HAP-1 (cell line): Measurements from ENCODE around the gene BCL11A.

Experiments used
- DNase-seq, 2 experiments: peaks; one replicate each; pipeline ENCODE4 v3.0.0-alpha.2; 2016 to 2020; ENCODE audit warnings: low spot score in 2 of 2
- H3K27me3 ChIP-seq: fragments of 250-450 bp; sonication (Bioruptor Pico); 2 replicates; pipeline ENCODE4 v1.5.1; 2020; ENCODE audit warnings: low read depth, mild to moderate bottlenecking, moderate library complexity
- H3K36me3 ChIP-seq: fragments of 250-450 bp; sonication (Bioruptor Pico); replicated peaks from 2 replicates; pipeline ENCODE4 v1.5.1; 2020; ENCODE audit warnings: mild to moderate bottlenecking
- H3K4me1 ChIP-seq: fragments of 250-450 bp; sonication (Bioruptor Pico); 2 replicates; pipeline ENCODE4 v1.5.1; 2020; ENCODE audit warnings: mild to moderate bottlenecking
- H3K4me3 ChIP-seq: fragments of 250-450 bp; sonication (Bioruptor Pico); 2 replicates; pipeline ENCODE4 v1.5.1; 2020; ENCODE audit warnings: mild to moderate bottlenecking, moderate library complexity
- H3K9me3 ChIP-seq: fragments of 250-450 bp; sonication (Bioruptor Pico); 2 replicates; pipeline ENCODE4 v1.5.1; 2020; ENCODE audit warnings: mild to moderate bottlenecking, moderate library complexity
- in situ Hi-C: fragments of 300-500 bp; cut with MboI; formaldehyde crosslinking; loops from 3 replicates; pipeline ENCODE4 v1.14.3; 2020; ENCODE audit warnings: low sequenced_read_pairs, inconsistent platforms, mixed read lengths

The BCL11A gene

DNA sequence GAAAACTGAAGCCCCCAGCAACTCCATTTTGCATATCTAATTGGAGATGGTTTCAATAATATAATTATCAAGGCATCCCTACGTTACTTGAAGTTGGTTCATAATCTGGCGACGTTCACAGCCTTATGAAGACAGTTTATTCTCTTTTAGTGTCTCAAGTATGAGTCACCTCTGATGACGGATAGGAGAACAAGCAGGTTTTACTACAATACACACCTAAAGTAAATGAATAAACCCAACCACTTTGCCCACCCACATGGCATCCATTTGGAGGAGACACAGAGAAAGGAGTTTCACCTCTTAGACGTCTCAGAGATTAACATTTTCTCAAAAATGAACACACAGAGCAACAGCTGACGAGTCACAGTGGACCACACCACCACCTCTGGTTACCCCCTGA, 40.8 kb downstream of the BCL11A start:
- no peak overlapping the region for H3K4me3 ChIP-seq
- peaks cover 48% of the 10 kb centered on the region for H3K4me1 ChIP-seq
- in situ Hi-C loops: no loop called here
- no peaks in the 10 kb centered on the region for H3K27me3 ChIP-seq
- H3K9me3 ChIP-seq: no peaks in the 10 kb centered on the region
- H3K36me3 ChIP-seq: no peaks in the 10 kb centered on the region; the same call in 1 of the 2 replicates
- no peak for DNase-seq

DNA sequence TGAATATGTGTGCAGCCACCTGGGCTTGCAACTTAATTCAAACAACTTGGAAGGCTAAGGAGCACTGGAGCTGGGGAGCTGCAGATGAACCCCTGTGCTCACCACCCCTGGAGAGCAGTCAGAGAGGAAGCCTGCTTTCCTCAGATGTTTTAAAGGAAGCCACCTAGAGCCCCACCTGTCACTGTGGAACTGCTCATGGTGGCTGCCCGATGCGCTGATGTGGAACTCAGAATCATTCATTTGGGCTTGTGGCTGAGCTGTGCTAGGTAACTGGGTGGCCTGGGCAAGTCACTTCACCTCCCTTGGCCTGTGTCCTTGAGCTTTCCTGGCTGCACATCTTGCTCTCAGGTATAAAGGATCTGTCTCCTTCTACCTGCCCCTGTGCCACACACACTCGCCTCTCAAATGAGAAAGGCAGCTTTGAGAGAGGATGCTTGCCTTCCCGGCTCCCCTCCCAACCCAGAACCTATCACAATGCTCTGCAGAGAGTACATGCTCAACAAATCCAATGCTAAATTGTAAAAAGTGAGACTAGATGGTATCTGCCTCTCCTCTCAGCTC, 41.3 kb downstream of the BCL11A start:
- in situ Hi-C loops: no loop called here
- Histone ChIP-seq H3K27me3 (no peaks in the 10 kb centered on the region), H3K36me3 (no peaks in the 10 kb centered on the region), H3K9me3 (no peaks in the 10 kb centered on the region), H3K4me3 (no peak overlapping the region), H3K4me1 (peaks cover 52% of the 10 kb centered on the region)
- DNase-seq: no peak

DNA sequence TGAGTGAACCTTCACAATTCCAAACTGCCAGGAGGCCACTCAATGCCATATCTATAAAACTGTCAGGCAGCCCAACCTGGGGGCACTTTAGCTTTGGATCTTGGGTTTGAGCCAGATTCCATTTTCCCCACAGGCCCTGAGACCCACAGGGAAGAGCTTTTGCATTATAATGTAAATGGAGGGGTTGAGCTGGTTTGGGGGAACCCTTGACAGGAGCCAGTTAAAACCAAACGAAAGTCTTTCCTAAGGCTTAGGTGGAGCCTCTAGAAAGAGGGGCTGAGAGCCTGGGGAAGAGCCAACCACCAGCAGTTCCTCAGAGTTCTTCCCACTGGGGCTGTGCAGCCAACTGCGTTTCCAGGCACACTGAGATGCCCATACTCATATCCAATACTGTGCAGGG, 42.7 kb downstream of the BCL11A start:
- no peaks in the 10 kb centered on the region for H3K9me3 ChIP-seq
- peak in 1 of 2 experiments; percentile 44 for DNase-seq
- no peaks in the 10 kb centered on the region for H3K36me3 ChIP-seq
- H3K27me3 ChIP-seq: no peaks in the 10 kb centered on the region
- H3K4me1 ChIP-seq: peaks cover 41% of the 10 kb centered on the region
- no peak overlapping the region for H3K4me3 ChIP-seq
- in situ Hi-C loops: no loop called here

DNA sequence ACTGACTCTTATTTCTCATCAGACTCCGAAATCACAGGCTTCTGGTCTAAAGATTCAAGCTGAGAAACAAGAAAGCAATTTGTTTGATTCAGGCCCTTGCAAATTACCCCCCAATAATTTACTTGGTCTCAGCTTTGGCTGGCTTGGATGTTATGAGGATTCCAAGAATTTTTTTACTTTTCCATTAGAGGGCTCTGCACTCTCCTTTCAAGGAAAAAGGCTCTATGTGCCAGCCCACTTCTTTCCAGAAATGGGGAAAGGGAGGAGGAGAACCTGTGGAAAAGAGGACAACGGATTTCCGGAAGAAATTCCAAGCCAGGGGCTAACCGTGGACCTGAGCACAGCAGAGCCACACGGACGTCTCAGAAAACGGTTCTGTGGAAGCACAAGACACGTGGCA, 44.4 kb downstream of the BCL11A start:
- peaks cover 31% of the 10 kb centered on the region for H3K4me1 ChIP-seq
- in situ Hi-C loops: no loop called here
- H3K36me3 ChIP-seq: no peaks in the 10 kb centered on the region

DNA sequence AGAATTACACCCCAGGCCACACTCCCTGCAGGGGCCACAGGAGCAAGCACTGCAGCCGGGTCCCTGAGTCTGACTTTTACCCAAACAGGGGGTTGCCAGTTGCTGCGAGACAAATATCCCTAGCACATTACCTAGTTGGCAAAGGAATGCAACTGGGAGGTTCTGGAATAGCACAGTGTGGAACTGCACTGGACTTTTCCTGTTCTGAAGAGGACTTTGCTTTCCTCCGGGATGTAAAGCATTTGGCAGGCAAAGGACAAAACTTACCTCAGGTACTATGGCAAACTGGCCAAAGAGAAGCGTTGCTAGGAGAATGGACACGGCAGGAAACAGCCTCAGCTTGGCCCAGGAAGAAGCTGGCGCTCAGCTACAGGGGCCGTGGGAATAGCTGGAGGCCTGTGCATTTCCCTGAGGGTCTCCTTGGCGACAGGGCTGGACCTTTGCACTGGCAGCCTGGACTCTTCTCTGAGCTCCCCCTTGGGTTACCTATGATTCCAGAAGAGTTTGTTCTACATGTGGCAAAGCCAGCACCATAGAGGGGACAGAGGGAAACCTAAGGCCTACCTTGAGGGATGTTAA, 45.0 kb downstream of the BCL11A start:
- H3K9me3 ChIP-seq: no peaks in the 10 kb centered on the region
- H3K36me3 ChIP-seq: no peaks in the 10 kb centered on the region
- no peak overlapping the region for H3K4me3 ChIP-seq
- no peaks in the 10 kb centered on the region for H3K27me3 ChIP-seq
- peaks cover 31% of the 10 kb centered on the region for H3K4me1 ChIP-seq
- no peak for DNase-seq
- in situ Hi-C loops: no loop called here

More for the DNA sequence above, 44.4 kb downstream of the BCL11A start:
- Histone ChIP-seq H3K4me3 (no peak overlapping the region), H3K9me3 (no peaks in the 10 kb centered on the region), H3K27me3 (no peaks in the 10 kb centered on the region)
- DNase-seq: no peak

DNA sequence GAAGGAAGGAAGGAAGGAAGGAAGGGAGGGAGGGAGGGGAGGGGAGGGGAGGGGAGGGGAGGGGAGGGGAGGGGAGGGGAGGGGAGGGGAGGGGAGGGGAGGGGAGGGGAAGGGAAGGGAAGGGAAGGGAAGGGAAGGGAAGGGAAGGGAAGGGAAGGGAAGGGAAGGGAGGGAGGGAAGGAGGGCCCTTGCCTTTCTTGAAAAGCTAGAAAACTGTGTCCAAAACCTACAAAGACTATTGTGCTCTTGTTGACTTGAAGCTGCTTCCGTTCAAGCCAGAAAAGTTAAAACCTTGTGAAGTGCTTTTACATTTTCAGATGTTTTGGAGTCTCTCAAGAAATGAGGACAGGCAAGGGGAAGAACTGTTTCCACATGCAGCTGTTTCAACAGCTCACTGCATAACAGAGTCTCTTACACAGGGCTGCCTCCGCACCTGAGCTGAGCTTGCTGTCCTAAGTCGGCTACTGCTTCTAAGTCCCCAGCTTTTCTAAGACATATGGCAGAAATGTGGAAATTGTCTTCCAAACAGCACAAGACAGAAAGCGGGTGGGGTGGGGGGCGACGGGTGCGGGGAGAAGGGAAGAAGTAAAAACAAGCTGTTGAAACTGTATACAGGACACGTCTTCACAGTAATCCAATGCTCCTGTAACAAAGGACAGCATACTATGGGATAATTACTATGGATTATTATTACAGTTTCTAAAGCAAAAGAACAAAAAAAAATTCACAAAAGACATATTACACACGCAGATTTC, 46.1 kb downstream of the BCL11A start:
- in situ Hi-C loops: no loop called here
- H3K27me3 ChIP-seq: no peaks in the 10 kb centered on the region
- no peaks in the 10 kb centered on the region for H3K36me3 ChIP-seq
- H3K9me3 ChIP-seq: no peaks in the 10 kb centered on the region
- H3K4me1 ChIP-seq: peaks cover 31% of the 10 kb centered on the region
- DNase-seq: peak in 1 of 2 experiments; percentile 80
- no peak overlapping the region for H3K4me3 ChIP-seq

DNA sequence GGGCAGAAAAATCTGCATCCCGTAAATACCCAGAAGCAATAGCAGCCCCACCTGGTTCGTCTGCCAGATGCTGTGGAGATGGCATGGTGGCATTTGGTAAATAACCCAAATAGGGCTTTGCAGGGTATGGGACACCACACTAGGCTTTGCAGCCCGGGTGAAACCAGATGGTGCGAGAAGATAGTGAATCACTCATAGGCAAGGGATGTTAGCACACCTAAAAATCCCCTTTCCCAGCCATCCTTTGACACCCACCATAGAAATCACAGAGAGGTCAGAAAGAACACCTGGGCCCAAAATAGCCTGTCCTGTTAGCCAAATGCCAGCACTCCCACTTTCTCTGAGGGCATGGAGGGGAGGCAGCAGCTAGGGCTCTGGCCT, 47.6 kb downstream of the BCL11A start:
- in situ Hi-C loops: no loop called here
- no peaks in the 10 kb centered on the region; the same call in 1 of the 2 replicates for H3K36me3 ChIP-seq

DNA sequence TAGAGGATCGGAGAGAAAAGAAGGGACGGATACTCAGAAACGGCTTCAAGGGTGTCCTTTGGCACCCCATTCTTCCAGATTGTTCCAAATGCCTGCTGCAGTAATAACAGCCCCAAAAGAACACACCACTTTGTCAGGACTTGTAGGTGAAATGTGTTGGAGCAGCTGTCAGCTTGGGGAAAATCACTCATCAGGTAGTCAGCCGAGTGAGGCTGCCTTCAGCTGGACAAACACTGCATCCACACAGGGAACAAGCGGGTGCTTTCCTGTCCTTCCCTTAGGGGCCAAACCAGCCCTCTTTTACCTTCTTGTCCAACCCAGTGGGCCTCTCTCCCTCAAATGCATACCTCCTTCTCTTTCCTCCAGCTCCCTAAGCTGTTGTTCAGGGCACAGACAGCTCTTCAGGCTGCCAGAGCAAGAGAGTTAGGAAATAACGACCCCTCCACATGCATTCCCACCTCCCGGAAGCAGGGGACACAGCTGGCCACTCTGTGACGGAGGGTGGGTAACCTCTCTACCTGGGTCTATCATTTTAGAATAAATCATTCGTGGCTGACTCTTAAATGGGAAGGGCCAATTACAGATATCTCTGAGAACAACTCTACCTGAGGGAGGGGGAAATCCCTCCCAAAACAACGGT, 48.1 kb downstream of the BCL11A start:
- Histone ChIP-seq H3K4me1 (peaks cover 19% of the 10 kb centered on the region), H3K27me3 (no peaks in the 10 kb centered on the region), H3K9me3 (no peaks in the 10 kb centered on the region), H3K4me3 (no peak overlapping the region), H3K36me3 (peaks cover 2% of the 10 kb centered on the region; the same call in 1 of the 2 replicates)
- no peak for DNase-seq
- in situ Hi-C loops: no loop called here

More for the DNA sequence above, 47.6 kb downstream of the BCL11A start:
- H3K9me3 ChIP-seq: no peaks in the 10 kb centered on the region
- no peak for DNase-seq
- H3K27me3 ChIP-seq: no peaks in the 10 kb centered on the region
- peaks cover 24% of the 10 kb centered on the region for H3K4me1 ChIP-seq
- no peak overlapping the region for H3K4me3 ChIP-seq

DNA sequence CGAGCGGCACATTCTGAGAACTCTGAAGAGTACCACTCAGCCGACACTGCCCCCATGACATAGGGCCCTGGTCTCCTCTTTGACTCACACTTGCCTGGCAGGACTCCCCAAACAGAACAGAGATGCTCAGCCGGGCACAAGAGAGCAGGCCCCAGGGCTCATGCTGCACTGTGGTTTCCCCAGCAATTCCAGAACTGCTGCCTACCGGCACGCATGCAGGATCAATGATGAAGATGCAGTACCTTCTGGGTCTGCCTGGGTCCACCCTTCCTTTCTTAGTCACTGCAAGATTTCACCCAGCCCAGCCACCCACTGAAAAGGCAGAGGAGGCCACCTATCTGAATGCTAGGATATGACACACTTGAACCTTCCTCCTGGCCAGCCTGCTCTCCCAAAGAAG, 49.4 kb downstream of the BCL11A start:
- peaks cover 2% of the 10 kb centered on the region; the same call in 1 of the 2 replicates for H3K36me3 ChIP-seq
- no peaks in the 10 kb centered on the region for H3K9me3 ChIP-seq
- H3K4me3 ChIP-seq: no peak overlapping the region
- DNase-seq: no peak
- H3K27me3 ChIP-seq: no peaks in the 10 kb centered on the region
- peaks cover 16% of the 10 kb centered on the region for H3K4me1 ChIP-seq
- in situ Hi-C loops: no loop called here

DNA sequence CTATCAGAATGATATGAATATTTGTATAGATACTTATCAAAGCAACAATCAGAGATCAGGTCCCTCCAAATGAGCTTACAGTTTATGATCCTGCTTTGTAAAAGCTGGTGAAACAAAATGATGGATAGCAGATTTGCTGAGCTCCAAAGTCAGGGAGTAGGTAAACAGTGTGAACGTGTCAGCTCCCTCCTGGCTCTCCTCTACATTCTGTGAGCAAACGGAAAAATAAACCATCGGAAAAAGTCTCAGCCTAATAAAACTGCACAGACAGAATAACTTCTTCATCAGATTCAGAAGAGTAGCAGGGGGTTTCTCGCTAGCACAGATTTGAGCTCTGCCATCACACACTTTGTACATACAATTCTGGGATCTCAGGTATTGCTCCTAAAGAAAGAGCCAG, 51.3 kb downstream of the BCL11A start:
- in situ Hi-C loops: no loop called here
- DNase-seq: no peak
- Histone ChIP-seq H3K36me3 (peaks cover 2% of the 10 kb centered on the region; the same call in 1 of the 2 replicates), H3K4me3 (no peak overlapping the region), H3K4me1 (no peaks in the 10 kb centered on the region), H3K27me3 (no peaks in the 10 kb centered on the region), H3K9me3 (no peaks in the 10 kb centered on the region)

DNA sequence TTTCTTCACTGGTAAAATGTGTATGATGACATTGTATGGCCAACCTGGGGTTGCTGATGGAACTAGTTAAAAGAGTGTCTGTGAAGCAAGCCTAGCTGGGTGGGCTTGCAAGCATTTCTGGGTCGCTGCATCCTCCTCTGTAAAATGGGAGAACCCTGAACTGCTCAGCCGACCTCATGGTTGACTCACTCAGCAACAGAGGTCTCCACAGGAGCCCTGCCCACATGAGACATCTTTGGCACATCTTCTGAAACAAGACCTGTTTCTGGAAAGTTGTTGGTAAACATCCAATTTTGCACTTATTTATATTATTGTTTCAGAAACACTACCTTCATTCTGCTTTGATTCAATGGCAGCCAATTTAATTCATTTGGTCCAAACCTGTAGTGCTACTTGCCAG, 52.6 kb downstream of the BCL11A start:
- Histone ChIP-seq H3K36me3 (peaks cover 2% of the 10 kb centered on the region; the same call in 1 of the 2 replicates), H3K4me1 (no peaks in the 10 kb centered on the region), H3K9me3 (no peaks in the 10 kb centered on the region), H3K4me3 (no peak overlapping the region), H3K27me3 (no peaks in the 10 kb centered on the region)
- DNase-seq: no peak
- in situ Hi-C loops: no loop called here

DNA sequence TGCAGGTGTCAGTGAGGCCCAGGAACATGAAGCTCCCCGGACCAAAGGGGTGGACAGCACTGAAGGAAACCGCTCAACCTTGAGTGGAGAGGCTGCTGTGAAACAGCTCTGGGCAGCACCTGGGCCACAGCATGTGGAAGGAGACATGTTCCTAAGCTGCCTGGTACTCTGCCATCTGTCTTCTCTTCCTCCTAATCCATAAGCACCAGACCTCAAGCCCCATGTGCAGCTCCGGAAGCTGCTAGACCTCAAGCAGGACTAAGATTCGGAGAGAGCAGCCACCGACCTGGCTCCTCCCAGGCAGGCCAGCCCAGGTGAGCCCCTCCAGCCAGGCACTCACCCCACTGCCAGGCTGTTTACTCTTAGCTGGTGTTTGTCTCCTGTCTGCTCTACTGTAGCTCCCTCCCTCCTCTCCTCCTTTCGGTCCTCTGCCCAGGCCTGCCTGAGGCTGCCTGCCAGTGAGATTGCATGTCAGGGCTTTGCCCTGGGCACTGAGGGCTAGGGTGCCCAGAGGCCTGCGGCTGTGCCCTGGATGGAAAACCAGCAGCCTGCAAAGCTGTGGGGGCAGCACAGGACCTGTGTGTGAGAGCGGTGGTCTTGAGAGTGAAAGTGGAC, 53.7 kb downstream of the BCL11A start:
- in situ Hi-C loops: loop anchor here (10.0 kb wide), 1 partner anchor 45 kb away; no protein-coding TSS in a partner anchor
- H3K36me3 ChIP-seq: peaks cover 2% of the 10 kb centered on the region; the same call in 1 of the 2 replicates
- no peaks in the 10 kb centered on the region for H3K9me3 ChIP-seq
- no peaks in the 10 kb centered on the region for H3K27me3 ChIP-seq
- no peak overlapping the region for H3K4me3 ChIP-seq
- no peaks in the 10 kb centered on the region for H3K4me1 ChIP-seq
- no peak for DNase-seq

DNA sequence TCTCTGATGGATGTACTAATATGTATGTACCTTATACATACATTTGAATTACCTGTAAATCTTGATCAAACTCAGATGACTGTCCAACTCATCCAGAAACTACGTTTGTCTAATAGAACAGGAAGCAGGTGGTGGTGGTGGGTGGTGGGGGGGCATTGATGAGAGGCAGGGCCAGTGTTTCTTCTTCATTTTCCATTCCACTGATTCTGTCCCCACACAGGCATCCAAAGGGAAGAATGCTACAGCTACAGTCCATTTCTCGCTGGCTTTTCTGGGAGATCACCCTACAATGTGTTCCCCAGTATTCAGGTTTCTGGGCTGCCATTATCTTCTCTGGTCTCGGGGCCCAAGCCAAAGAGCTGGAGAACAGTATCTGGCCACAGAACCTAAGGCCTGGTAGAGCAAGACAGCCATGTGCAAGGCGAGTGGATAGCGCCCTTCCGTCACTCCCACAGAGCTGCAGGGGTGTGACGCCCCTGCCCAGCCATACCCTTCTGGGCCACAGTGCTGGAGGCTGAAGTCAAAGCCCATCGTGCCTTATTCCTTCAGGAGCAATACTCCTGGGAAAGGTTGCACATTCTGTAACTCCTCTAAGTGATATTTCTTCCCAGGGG, 54.5 kb downstream of the BCL11A start:
- in situ Hi-C loops: loop anchor here (10.0 kb wide), 1 partner anchor 46 kb away; no protein-coding TSS in a partner anchor
- DNase-seq: no peak
- Histone ChIP-seq H3K27me3 (no peaks in the 10 kb centered on the region), H3K36me3 (peaks cover 2% of the 10 kb centered on the region; the same call in 1 of the 2 replicates), H3K9me3 (no peaks in the 10 kb centered on the region), H3K4me1 (no peaks in the 10 kb centered on the region), H3K4me3 (no peak overlapping the region)
